PC-9 (cell line): ENCODE results near the gene MRPL48. TPM values are rescaled to one million over a fixed set of nuclear protein-coding genes. Genes with fewer than 3 reads are reported as not detected.
"Not testable (repeated sequence)": the region's sequence is repeated elsewhere in the genome, so short reads cannot be mapped to it uniquely, and the experiment has no call there.

Experiments used
- BruUV-seq: library from RNA; stranded (reverse); fragments of 400-500 nt; replicated peaks from 2 replicates; lab custom pipeline; 2021; lab: Mats Ljungman, UMichigan
- CTCF ChIA-PET: fragments of 300-600 bp; sonication (Branson Sonifier 250); formaldehyde crosslinking; loops from one replicate; lab custom pipeline; 2022; ENCODE audit warnings: antibody characterized with exemption; lab: Charles Lee
- POLR2A ChIA-PET: fragments of 300-600 bp; sonication (Branson Sonifier 250); formaldehyde crosslinking; loops from one replicate; lab custom pipeline; 2022; ENCODE audit warnings: antibody characterized with exemption; ENCODE audit not compliant: unreplicated experiment; lab: Charles Lee
- DNase-seq, 2 experiments: peaks; one replicate each; pipeline versions ENCODE4 v3.0.0 to v3.0.0-alpha.2; 2015 to 2022; ENCODE audit warnings: mixed read lengths in 1 of 2
- H2AFZ ChIP-seq: fragments of 200-600 bp; sonication (generic); 2 replicates; pipeline ENCODE4 v1.8.1; 2017; ENCODE audit warnings: antibody characterized with exemption
- H3F3A ChIP-seq: fragments of 200-600 bp; sonication (generic); 2 replicates; pipeline ENCODE4 v1.8.1; 2017; ENCODE audit warnings: antibody characterized with exemption, mild to moderate bottlenecking, low read depth; ENCODE audit not compliant: insufficient read depth
- H3K27ac ChIP-seq: fragments of 200-600 bp; sonication (generic); 2 replicates; pipeline ENCODE4 v1.6.1; 2016; ENCODE audit warnings: mixed run types
- H3K27me3 ChIP-seq: fragments of 200-600 bp; sonication (generic); 2 replicates; pipeline ENCODE4 v1.6.1; 2016; ENCODE audit warnings: low read depth, mixed run types; ENCODE audit not compliant: insufficient read depth
- H3K36me3 ChIP-seq: fragments of 200-600 bp; sonication (generic); 2 replicates; pipeline ENCODE4 v1.6.1; 2016; ENCODE audit warnings: low read depth, mixed run types
- H3K4me1 ChIP-seq: fragments of 200-600 bp; sonication (generic); replicated peaks from 2 replicates; pipeline ENCODE4 v1.6.1; 2016; ENCODE audit warnings: mixed run types; ENCODE audit not compliant: insufficient read depth
- H3K4me2 ChIP-seq: fragments of 200-600 bp; sonication (generic); 2 replicates; pipeline ENCODE4 v1.6.1; 2017; ENCODE audit warnings: mixed run types
- H3K4me3 ChIP-seq: fragments of 200-600 bp; sonication (generic); 2 replicates; pipeline ENCODE4 v1.6.1; 2016; ENCODE audit warnings: mixed run types
- H3K79me2 ChIP-seq: fragments of 200-600 bp; sonication (generic); 2 replicates; pipeline ENCODE4 v1.6.1; 2017; ENCODE audit warnings: low read depth, mixed run types
- H3K9me2 ChIP-seq: fragments of 200-600 bp; sonication (generic); 2 replicates; pipeline ENCODE4 v1.8.1; 2017; ENCODE audit warnings: mild to moderate bottlenecking; ENCODE audit not compliant: insufficient read depth
- H3K9me3 ChIP-seq: fragments of 200-600 bp; sonication (generic); 2 replicates; pipeline ENCODE4 v1.8.1; 2016; ENCODE audit warnings: low read depth; ENCODE audit not compliant: insufficient read depth
- H4K20me1 ChIP-seq: fragments of 200-600 bp; sonication (generic); 2 replicates; pipeline ENCODE4 v1.8.1; 2017; ENCODE audit not compliant: insufficient read depth
- EZH2 ChIP-seq: fragments of 200-600 bp; sonication (generic); IDR thresholded peaks from 2 replicates; pipeline ENCODE4 v1.8.0; 2017; ENCODE audit warnings: antibody characterized with exemption, low read depth
- intact Hi-C: fragments of 100-400 bp; cut with micrococcal nuclease; formaldehyde crosslinking; loops from one replicate; pipeline ENCODE4 v1.10.0; 2022; ENCODE audit not compliant: unreplicated experiment
- total RNA-seq: library from RNA; stranded (reverse); gene quantifications from 2 replicates; pipeline ENCODE4 v1.2.3, GENCODE V29; 2021
- TF ChIP-seq, protein P1 (sequence below): fragments of 200-600 bp; sonication (generic); conservative IDR thresholded peaks from 2 replicates; pipeline ENCODE4 v1.6.1; 2017; ENCODE audit warnings: mixed run types, antibody characterized with exemption, mild to moderate bottlenecking, moderate library complexity

Gene MRPL48
- total RNA-seq, 1 experiment from 2014 or later, result 64.5 TPM

DNA sequence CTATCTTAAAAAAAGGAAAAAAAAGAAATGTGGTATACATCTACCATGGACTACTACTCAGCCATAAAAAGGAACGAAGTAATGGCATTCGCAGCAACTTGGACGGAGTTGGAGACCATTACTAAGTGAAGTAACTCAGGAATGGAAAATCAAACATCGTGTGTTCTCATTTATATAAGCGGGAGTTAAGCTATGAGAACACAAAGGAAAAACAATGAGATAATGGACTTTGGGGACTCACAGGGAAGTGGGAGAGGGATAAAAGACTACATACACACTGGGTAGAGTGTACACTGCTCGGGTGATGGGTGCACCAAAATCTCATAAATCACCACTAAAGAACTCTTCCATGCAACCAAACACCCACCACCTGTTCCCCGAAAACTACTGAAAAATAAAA is 38.6 kb upstream of the MRPL48 start:
- BruUV-seq, result no TSS peak
- Histone ChIP-seq H3K36me3 (no peaks in the 10 kb centered on the region), H3K27ac (no peak overlapping the region), H3K79me2 (peaks cover 93% of the 10 kb centered on the region), H3F3A (peaks cover 5% of the 10 kb centered on the region; the same call in 1 of the 2 replicates), H4K20me1 (peaks cover 74% of the 10 kb centered on the region), H3K9me3 (no peaks in the 10 kb centered on the region), H2AFZ (no peak overlapping the region), H3K4me2 (no peak overlapping the region), H3K4me1 (no peaks in the 10 kb centered on the region), H3K9me2 (no peaks in the 10 kb centered on the region), H3K4me3 (no peak overlapping the region), H3K27me3 (no peaks in the 10 kb centered on the region)
- TF ChIP-seq, protein P1, sequence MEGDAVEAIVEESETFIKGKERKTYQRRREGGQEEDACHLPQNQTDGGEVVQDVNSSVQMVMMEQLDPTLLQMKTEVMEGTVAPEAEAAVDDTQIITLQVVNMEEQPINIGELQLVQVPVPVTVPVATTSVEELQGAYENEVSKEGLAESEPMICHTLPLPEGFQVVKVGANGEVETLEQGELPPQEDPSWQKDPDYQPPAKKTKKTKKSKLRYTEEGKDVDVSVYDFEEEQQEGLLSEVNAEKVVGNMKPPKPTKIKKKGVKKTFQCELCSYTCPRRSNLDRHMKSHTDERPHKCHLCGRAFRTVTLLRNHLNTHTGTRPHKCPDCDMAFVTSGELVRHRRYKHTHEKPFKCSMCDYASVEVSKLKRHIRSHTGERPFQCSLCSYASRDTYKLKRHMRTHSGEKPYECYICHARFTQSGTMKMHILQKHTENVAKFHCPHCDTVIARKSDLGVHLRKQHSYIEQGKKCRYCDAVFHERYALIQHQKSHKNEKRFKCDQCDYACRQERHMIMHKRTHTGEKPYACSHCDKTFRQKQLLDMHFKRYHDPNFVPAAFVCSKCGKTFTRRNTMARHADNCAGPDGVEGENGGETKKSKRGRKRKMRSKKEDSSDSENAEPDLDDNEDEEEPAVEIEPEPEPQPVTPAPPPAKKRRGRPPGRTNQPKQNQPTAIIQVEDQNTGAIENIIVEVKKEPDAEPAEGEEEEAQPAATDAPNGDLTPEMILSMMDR, result no peak
- TF ChIP-seq EZH2, result no peak
- no peak for DNase-seq
- intact Hi-C loops, result no loop called here
- ChIA-PET POLR2A (no interaction called here), CTCF (no interaction called here)

DNA sequence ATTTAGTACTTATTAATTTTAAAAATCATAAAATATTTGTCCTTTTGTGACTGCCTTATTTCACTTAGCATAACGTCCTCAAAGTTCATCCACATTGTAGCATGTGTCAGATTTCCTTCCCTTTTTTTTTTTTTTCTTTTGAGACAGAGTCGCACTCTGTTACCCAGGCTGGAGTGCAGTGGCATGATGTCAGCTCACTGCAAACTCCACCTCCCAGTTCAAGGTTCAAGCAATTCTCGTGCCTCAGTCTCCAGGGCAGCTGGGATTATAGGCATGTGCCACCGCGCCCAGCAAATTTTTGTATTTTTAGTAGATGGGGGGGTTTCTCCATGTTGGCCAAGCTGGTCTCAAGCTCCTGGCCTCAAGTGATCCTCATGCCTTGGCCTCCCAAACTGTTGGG is 37.4 kb upstream of the MRPL48 start:
- intact Hi-C loops, result no loop called here
- no peaks in the 10 kb centered on the region for H3K27me3 ChIP-seq
- H3K36me3 ChIP-seq, result no peaks in the 10 kb centered on the region
- BruUV-seq, result TSS peak; percentile 17
- peaks cover 94% of the 10 kb centered on the region for H3K79me2 ChIP-seq
- ChIA-PET POLR2A (no interaction called here), CTCF (no interaction called here)
- no peak for DNase-seq
- no peak overlapping the region for H3K27ac ChIP-seq
- peaks cover under 1% of the 10 kb centered on the region; the same call in 1 of the 2 replicates for H3F3A ChIP-seq
- no peaks in the 10 kb centered on the region for H3K9me3 ChIP-seq
- no peak overlapping the region for H3K4me3 ChIP-seq
- TF ChIP-seq, protein P1, result no peak
- no peak for TF ChIP-seq EZH2
- peaks cover 72% of the 10 kb centered on the region for H4K20me1 ChIP-seq
- no peak overlapping the region for H3K4me2 ChIP-seq
- no peak overlapping the region for H2AFZ ChIP-seq
- no peaks in the 10 kb centered on the region for H3K9me2 ChIP-seq
- no peaks in the 10 kb centered on the region for H3K4me1 ChIP-seq

DNA sequence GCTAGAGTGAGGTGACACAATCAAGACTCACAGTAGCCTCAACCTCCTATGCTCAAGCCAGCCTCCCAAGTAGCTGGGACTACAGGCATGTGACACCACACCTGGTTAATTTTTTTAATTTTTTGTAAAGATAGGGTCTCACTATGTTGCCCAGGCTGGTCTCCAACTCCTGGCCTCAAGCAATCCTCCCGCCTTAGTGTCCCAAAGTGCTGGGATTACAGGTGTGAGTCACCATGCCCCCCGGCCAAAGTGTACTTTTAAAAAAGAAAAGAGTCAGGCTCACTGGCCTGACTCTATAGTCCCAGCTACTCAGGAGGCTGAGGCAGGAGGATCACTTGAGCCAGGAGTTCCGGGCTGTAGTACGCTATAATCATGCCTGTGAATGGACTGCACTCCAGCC is 36.8 kb upstream of the MRPL48 start:
- H2AFZ ChIP-seq, intact Hi-C loops, H3K4me2 ChIP-seq, BruUV-seq, H3K4me3 ChIP-seq, H3K27ac ChIP-seq, H3K4me1 ChIP-seq, H3K9me3 ChIP-seq, H3K27me3 ChIP-seq, H3F3A ChIP-seq, CTCF ChIA-PET, POLR2A ChIA-PET, H3K9me2 ChIP-seq, DNase-seq, H3K36me3 ChIP-seq: not testable (repeated sequence)
- Histone ChIP-seq H4K20me1 (peaks cover 71% of the 10 kb centered on the region), H3K79me2 (peaks cover 94% of the 10 kb centered on the region)
